ENCODE data around the gene ROCK2. TPM values are rescaled to one million over a fixed set of nuclear protein-coding genes. Genes with fewer than 3 reads are reported as not detected.

The ROCK2 gene
- total RNA-seq, 2 donors from 2014 or later = 15.0 to 17.6 TPM

- ATAC-seq (no peak), DNase-seq (no peak)
- no peaks in the 10 kb centered on the region for H3K36me3 Mint-ChIP-seq (ENCODE audit: low read depth)
- no peaks in the 10 kb centered on the region for H3K27me3 Mint-ChIP-seq
- no peak overlapping the region for H3K27ac Mint-ChIP-seq
- H3K4me1 Mint-ChIP-seq = peaks cover 17% of the 10 kb centered on the region
- H3K4me3 Mint-ChIP-seq = no peak overlapping the region
- H3K9me3 ChIP-seq (ENCODE audit: control insufficient read depth, low read length, poor library complexity, severe bottlenecking) = no peaks in the 10 kb centered on the region
These were observed 18.3 kb downstream of the ROCK2 start for GRCh38 chr2:11325961-11326676.

GRCh38 chr2:11321847-11322246 is 22.6 kb downstream of the ROCK2 start:
- peaks cover 17% of the 10 kb centered on the region for H3K4me1 Mint-ChIP-seq
- ATAC-seq = no peak
- H3K27me3 Mint-ChIP-seq = no peaks in the 10 kb centered on the region
- no peak for DNase-seq
- no peaks in the 10 kb centered on the region for H3K36me3 Mint-ChIP-seq (ENCODE audit: low read depth)
- H3K27ac Mint-ChIP-seq = no peak overlapping the region
- no peaks in the 10 kb centered on the region for H3K9me3 ChIP-seq (ENCODE audit: control insufficient read depth, low read length, poor library complexity, severe bottlenecking)
- H3K4me3 Mint-ChIP-seq = no peak overlapping the region

- Mint-ChIP-seq H3K27me3 (no peaks in the 10 kb centered on the region), H3K4me1 (peaks cover 17% of the 10 kb centered on the region), H3K4me3 (no peak overlapping the region), H3K27ac (no peak overlapping the region), H3K36me3 (ENCODE audit: low read depth) (no peaks in the 10 kb centered on the region)
- ATAC-seq (no peak), DNase-seq (no peak)
- H3K9me3 ChIP-seq (ENCODE audit: control insufficient read depth, low read length, poor library complexity, severe bottlenecking) = no peaks in the 10 kb centered on the region
These were observed 23.5 kb downstream of the ROCK2 start for GRCh38 chr2:11320698-11321492.

- Mint-ChIP-seq H3K4me3 (no peak overlapping the region), H3K36me3 (ENCODE audit: low read depth) (no peaks in the 10 kb centered on the region), H3K4me1 (peaks cover 17% of the 10 kb centered on the region), H3K27ac (no peak overlapping the region), H3K27me3 (no peaks in the 10 kb centered on the region)
- DNase-seq (no peak), ATAC-seq (no peak)
- H3K9me3 ChIP-seq (ENCODE audit: control insufficient read depth, low read length, poor library complexity, severe bottlenecking) = no peaks in the 10 kb centered on the region
These were observed 24.5 kb downstream of the ROCK2 start for GRCh38 chr2:11319939-11320338.

GRCh38 chr2:11315074-11315705 is 29.2 kb downstream of the ROCK2 start:
- Mint-ChIP-seq H3K27me3 (no peaks in the 10 kb centered on the region), H3K27ac (no peak overlapping the region), H3K4me1 (peaks cover 16% of the 10 kb centered on the region), H3K36me3 (ENCODE audit: low read depth) (no peaks in the 10 kb centered on the region), H3K4me3 (no peak overlapping the region)
- no peaks in the 10 kb centered on the region for H3K9me3 ChIP-seq (ENCODE audit: control insufficient read depth, low read length, poor library complexity, severe bottlenecking)
- DNase-seq = no peak
- no peak for ATAC-seq

- H3K36me3 Mint-ChIP-seq (ENCODE audit: low read depth) = no peaks in the 10 kb centered on the region
- ATAC-seq (no peak), DNase-seq (no peak)
- H3K4me1 Mint-ChIP-seq = peaks cover 16% of the 10 kb centered on the region
- no peaks in the 10 kb centered on the region for H3K9me3 ChIP-seq (ENCODE audit: control insufficient read depth, low read length, poor library complexity, severe bottlenecking)
- no peaks in the 10 kb centered on the region for H3K27me3 Mint-ChIP-seq
- H3K4me3 Mint-ChIP-seq = no peak overlapping the region
- no peak overlapping the region for H3K27ac Mint-ChIP-seq
These were observed 29.9 kb downstream of the ROCK2 start for GRCh38 chr2:11314487-11314886.

GRCh38 chr2:11312770-11313471 is 31.5 kb downstream of the ROCK2 start:
- Mint-ChIP-seq H3K4me1 (peaks cover 17% of the 10 kb centered on the region), H3K27me3 (no peaks in the 10 kb centered on the region), H3K4me3 (no peak overlapping the region), H3K27ac (no peak overlapping the region), H3K36me3 (ENCODE audit: low read depth) (no peaks in the 10 kb centered on the region)
- H3K9me3 ChIP-seq (ENCODE audit: control insufficient read depth, low read length, poor library complexity, severe bottlenecking) = no peaks in the 10 kb centered on the region
- no peak for ATAC-seq
- no peak for DNase-seq

GRCh38 chr2:11311543-11311942 is 32.9 kb downstream of the ROCK2 start:
- DNase-seq (no peak), ATAC-seq (no peak)
- H3K27ac Mint-ChIP-seq = no peak overlapping the region
- H3K4me3 Mint-ChIP-seq = no peak overlapping the region
- H3K36me3 Mint-ChIP-seq (ENCODE audit: low read depth) = no peaks in the 10 kb centered on the region
- H3K9me3 ChIP-seq (ENCODE audit: control insufficient read depth, low read length, poor library complexity, severe bottlenecking) = no peaks in the 10 kb centered on the region
- peaks cover 21% of the 10 kb centered on the region for H3K4me1 Mint-ChIP-seq
- H3K27me3 Mint-ChIP-seq = no peaks in the 10 kb centered on the region

GRCh38 chr2:11310212-11310611 is 34.2 kb downstream of the ROCK2 start:
- ATAC-seq (no peak), DNase-seq (no peak)
- Mint-ChIP-seq H3K4me3 (no peak overlapping the region), H3K27me3 (no peaks in the 10 kb centered on the region), H3K36me3 (ENCODE audit: low read depth) (no peaks in the 10 kb centered on the region), H3K4me1 (peaks cover 24% of the 10 kb centered on the region), H3K27ac (no peak overlapping the region)
- H3K9me3 ChIP-seq (ENCODE audit: control insufficient read depth, low read length, poor library complexity, severe bottlenecking) = no peaks in the 10 kb centered on the region

- Mint-ChIP-seq H3K4me1 (peaks cover 24% of the 10 kb centered on the region), H3K27ac (no peak overlapping the region), H3K36me3 (ENCODE audit: low read depth) (no peaks in the 10 kb centered on the region), H3K4me3 (no peak overlapping the region), H3K27me3 (no peaks in the 10 kb centered on the region)
- no peak for DNase-seq
- ATAC-seq = no peak
- no peaks in the 10 kb centered on the region for H3K9me3 ChIP-seq (ENCODE audit: control insufficient read depth, low read length, poor library complexity, severe bottlenecking)
These were observed 34.7 kb downstream of the ROCK2 start for GRCh38 chr2:11309706-11310105.

GRCh38 chr2:11307764-11308415 is 36.5 kb downstream of the ROCK2 start:
- DNase-seq (no peak), ATAC-seq (no peak)
- H3K4me1 Mint-ChIP-seq = peaks cover 20% of the 10 kb centered on the region
- H3K27me3 Mint-ChIP-seq = no peaks in the 10 kb centered on the region
- H3K27ac Mint-ChIP-seq = no peak overlapping the region
- H3K36me3 Mint-ChIP-seq (ENCODE audit: low read depth) = no peaks in the 10 kb centered on the region
- H3K9me3 ChIP-seq (ENCODE audit: control insufficient read depth, low read length, poor library complexity, severe bottlenecking) = no peaks in the 10 kb centered on the region
- no peak overlapping the region for H3K4me3 Mint-ChIP-seq

GRCh38 chr2:11305958-11306357 is 38.5 kb downstream of the ROCK2 start:
- no peaks in the 10 kb centered on the region for H3K27me3 Mint-ChIP-seq
- no peak for ATAC-seq
- no peak overlapping the region for H3K4me3 Mint-ChIP-seq
- no peaks in the 10 kb centered on the region for H3K9me3 ChIP-seq (ENCODE audit: control insufficient read depth, low read length, poor library complexity, severe bottlenecking)
- H3K27ac Mint-ChIP-seq = no peak overlapping the region
- peaks cover 12% of the 10 kb centered on the region for H3K4me1 Mint-ChIP-seq
- no peaks in the 10 kb centered on the region for H3K36me3 Mint-ChIP-seq (ENCODE audit: low read depth)
- DNase-seq = no peak

GRCh38 chr2:11305338-11305737 is 39.1 kb downstream of the ROCK2 start:
- ATAC-seq = no peak
- no peak overlapping the region for H3K4me3 Mint-ChIP-seq
- peaks cover 10% of the 10 kb centered on the region for H3K4me1 Mint-ChIP-seq
- no peak for DNase-seq
- H3K27me3 Mint-ChIP-seq = no peaks in the 10 kb centered on the region
- H3K9me3 ChIP-seq (ENCODE audit: control insufficient read depth, low read length, poor library complexity, severe bottlenecking) = no peaks in the 10 kb centered on the region
- H3K27ac Mint-ChIP-seq = no peak overlapping the region
- H3K36me3 Mint-ChIP-seq (ENCODE audit: low read depth) = no peaks in the 10 kb centered on the region

Data from T-helper 17 cell (primary cell).